ENCODE data around the gene CHRNB2.

Gene CHRNB2

DNA sequence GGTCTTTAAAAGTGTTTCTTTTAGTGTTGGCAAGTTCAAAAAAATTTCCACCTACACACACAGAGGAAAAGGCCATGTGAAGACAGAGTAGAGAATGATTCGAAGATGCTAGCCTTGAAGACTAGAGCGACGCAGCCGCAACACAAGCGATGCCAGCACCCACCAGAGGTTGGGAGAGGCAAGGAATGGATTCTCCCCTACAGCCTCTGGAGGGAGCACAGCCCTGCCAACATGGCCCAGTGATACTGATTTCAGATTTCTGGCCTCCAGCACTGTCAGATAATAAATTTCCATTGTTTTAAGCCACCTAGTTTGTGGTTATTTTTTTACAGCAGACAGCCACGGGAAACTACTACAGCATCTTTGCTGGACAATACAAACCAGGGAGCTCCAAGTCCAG is 47.3 kb downstream of the CHRNB2 start:
- no peak for DNase-seq

GRCh38 chr1:154615411-154615810 is 47.8 kb downstream of the CHRNB2 start:
- DNase-seq: no peak

DNA sequence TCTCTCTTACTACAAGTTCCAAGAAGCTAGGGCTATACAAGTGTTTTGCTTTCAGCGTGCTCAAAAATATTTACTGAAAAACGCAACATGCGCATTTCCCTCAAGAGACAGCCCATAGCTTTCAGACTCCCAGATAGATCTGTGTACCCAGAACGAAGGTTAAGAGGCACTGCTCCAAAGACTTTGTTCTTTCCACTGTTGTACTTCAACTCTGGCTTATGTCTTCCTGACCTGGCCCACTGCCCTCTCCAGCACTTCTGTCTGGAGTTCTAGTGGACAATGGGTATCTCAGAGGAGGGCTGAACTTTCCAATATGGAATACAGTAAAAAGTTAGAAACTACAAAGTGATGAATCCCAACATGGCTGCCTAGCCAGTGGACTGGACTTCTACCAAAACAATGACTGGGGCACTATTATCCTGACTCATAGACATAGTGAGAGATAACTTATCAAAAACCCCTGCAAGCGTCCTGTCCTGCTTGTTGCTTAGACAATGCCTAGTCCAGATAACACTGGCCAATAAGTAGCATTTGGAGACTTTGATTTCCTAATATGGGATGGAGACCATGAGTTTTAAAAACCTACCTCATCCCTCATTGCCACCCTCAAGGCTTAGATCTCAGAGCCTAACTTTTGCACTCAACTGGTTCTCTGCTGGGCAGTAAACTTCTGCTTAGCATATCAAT is 49.2 kb downstream of the CHRNB2 start:
- DNase-seq: no peak

DNA sequence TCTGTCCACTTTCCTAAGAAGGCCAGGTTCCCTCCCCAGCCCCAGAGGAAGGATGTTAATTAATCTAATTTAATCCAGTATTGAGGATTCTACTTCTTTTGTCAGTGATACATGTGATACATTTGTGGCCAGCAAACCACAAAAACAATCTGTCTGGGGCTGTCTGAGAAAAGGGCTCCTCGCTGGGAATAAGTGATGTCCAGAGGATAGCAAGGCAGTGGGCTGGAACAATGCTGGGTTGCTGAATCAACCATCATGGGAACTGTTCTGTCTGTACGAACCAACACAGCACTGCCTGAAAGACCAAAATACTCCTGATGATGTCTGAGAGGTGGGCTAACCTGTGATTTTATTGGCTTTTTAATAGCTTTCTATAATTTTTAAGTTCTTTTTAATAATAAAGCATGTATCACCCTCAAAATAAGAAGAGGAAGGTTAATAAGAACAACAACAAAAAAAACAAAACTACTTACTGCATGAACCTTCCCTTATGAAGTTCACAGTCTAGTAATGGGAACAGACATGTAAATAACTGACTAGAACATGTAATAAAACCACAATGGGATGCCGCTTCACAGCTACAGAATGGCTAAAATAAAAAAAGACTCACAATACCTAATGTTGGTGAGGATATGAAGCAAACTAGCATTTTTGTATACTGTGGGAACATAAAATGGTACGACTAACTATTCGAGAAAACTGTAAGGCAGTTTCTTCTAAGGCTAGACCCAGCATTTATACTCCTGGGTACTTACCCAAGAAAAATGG is 51.8 kb downstream of the CHRNB2 start:
- no peak for DNase-seq

GRCh38 chr1:154620751-154621150 is 53.2 kb downstream of the CHRNB2 start:
- DNase-seq: no peak

DNA sequence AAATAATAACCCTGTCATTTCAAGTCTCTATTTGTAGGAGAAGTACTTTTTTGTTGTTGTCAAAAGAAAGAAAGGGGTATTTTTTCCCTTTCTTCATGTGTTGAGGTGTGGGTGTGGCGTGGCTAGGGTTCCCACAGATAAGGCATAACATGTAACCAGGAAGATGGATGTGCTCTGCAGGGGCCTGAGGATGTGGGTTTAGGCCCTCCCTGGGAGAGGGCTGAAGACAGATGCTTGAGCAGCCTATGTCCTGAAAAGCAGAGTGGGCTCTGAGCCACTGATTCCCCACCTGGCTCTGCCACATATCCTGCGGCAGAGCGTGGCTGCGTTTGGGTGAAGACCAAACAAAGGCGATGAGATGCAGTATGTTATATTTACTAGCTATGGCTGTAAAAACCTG is 54.3 kb downstream of the CHRNB2 start:
- no peak for DNase-seq

GRCh38 chr1:154622503-154623039 is 55.0 kb downstream of the CHRNB2 start:
- DNase-seq: no peak

GRCh38 chr1:154623358-154623757 is 55.8 kb downstream of the CHRNB2 start:
- peak; percentile 53 for DNase-seq

- DNase-seq: no peak
These were observed 57.4 kb downstream of the CHRNB2 start for GRCh38 chr1:154624746-154625643.

DNA sequence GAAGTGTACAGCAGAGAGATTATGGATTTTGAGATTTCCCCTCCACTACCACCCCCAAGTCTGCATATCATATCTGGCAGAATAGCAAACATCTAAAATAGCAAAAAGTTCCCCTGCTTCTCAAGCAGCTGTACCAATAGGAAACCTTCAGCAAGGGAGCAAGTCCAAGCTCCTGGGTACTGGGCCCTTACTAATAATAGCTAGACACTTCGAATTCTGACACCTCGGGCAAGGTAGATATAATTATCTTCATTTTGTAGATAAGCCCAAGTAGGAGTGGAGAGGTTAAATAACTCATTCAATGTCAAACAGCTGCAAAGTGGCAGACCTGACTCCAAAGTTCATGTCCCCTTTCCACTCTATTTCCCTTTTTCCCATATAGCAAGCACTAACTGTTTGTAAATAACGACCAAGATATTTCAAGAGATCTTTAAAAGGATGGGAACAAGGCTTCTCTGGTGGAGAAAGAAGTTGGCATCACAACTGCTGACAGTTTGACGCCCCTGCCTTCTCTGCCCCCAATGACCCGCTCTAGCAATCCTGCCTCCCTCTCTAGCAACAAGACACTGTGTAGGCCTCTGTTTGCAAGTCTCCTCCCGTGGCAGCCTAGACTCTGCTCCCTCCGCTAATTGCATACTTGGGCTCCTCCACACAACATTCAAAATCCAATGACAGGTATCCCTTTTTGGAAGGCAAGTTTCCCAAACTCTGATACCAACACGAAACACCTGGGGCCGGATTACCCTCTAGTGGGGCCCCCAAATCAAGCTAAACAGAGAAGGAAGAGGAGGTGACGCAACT is 59.1 kb downstream of the CHRNB2 start:
- DNase-seq: no peak

GRCh38 chr1:154627257-154628120 is 59.9 kb downstream of the CHRNB2 start:
- DNase-seq: peak; percentile 76

DNA sequence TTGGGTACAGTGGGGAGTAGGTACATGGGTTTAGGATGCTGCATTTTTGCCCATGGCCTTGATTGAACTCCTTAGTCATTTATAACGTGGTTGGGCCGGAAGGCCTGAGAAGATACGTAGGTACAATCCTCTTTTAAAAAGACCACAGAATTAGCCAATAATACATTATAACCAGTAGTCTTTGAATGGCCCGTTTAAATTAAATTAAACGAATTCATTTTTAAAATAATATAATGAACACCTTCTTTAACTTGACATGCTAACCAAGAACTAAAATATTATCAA is 60.5 kb downstream of the CHRNB2 start:
- no peak for DNase-seq

DNA sequence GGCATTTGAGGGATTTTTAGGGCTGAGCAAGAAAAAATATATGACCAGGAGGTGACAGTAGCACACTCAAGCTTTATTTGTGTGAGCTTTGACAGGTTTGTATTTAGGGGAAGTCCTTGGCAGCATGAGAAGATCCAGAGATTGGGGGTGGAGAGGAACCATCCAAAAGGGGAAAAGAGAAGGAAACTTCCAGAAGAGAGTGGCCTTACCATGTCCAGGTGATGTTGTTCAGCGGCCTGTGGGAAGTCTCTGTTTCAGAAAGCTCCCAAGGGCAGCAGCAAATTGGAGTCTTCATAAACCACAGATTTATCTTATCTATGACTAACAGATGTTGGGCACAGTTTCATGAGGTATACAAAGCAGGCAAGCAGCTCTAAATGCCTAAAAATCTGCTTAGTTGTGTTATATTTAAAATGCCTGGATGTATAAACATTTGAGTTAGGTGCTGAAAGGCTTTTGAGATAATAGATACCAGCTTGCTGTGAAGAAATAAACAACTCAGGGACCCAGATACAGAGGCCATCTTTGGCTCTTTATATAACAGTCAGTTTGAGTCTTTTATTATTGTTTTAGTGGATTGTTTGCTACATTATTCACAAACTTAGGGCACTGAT is 61.6 kb downstream of the CHRNB2 start:
- peak; percentile 40 for DNase-seq

Measured in GF-D8 (cell line).